K562 (cell line): Measurements from ENCODE around the gene CPB1. TPM values are rescaled to one million over a fixed set of nuclear protein-coding genes. Genes with fewer than 3 reads are reported as not detected.

Experiments
- ATAC-seq: fragments of 200-7000 bp; cut with Tn5 transposase; 3 replicates; pipeline ENCODE4 v1.9.1; 2020; ENCODE audit warnings: moderate library complexity
- BruUV-seq: library from RNA; stranded (reverse); fragments of 400-500 nt; replicated peaks from 2 replicates; lab custom pipeline; 2021; lab: Mats Ljungman, UMichigan
- CTCF ChIA-PET: fragments of 300-600 bp; formaldehyde crosslinking; extraction: SDS; loops from one replicate; lab custom pipeline; 2021; ENCODE audit warnings: low intra/inter-chr PET ratio; lab: Yijun Ruan, JAX
- POLR2A ChIA-PET: fragments of 300-600, 350-650 bp; sonication (Branson Sonifier 250); formaldehyde crosslinking; extraction: SDS; loops from one replicate; lab custom pipeline; 2021; ENCODE audit warnings: antibody characterized with exemption, inconsistent platforms; lab: Yijun Ruan, JAX
- DNase-seq, 4 experiments: peaks; one replicate each; pipeline versions ENCODE4 v3.0.0 to v3.0.0-alpha.2; 2011 to 2018; ENCODE audit warnings: low spot score in 3 of 4, mixed read lengths in 3 of 4; ENCODE audit errors: extremely low read depth in 1 of 4
- FAIRE-seq: peaks from 2 replicates; lab custom pipeline; 2011; peaks lifted over from hg19 to GRCh38; lab: Jason Lieb, UNC
- H2AFZ ChIP-seq: 2 replicates; pipeline ENCODE4 v1.6.0; 2011; ENCODE audit warnings: low read depth, low read length, control low read depth, inconsistent platforms
- H3K27ac ChIP-seq: fragments of 200-600 bp; 3 replicates; pipeline ENCODE4 v1.8.0; 2011; ENCODE audit warnings: low read depth, mild to moderate bottlenecking, control low read depth, inconsistent platforms, low read length, moderate library complexity, mixed read lengths; ENCODE audit errors: extremely low read depth
- H3K27me3 ChIP-seq, 2 experiments: fragments of 300-600 bp in 1 of 2; 2 replicates in 1 of 2; 3 replicates in 1 of 2; pipeline versions ENCODE4 v1.6.0 to v1.8.0; 2011; ENCODE audit warnings: inconsistent platforms in 2 of 2, low read length in 2 of 2, mild to moderate bottlenecking in 1 of 2, mixed read lengths in 1 of 2, moderate library complexity in 1 of 2; ENCODE audit not compliant: control insufficient read depth in 2 of 2, insufficient read depth in 2 of 2
- H3K36me3 ChIP-seq: fragments of 300-600 bp; 3 replicates; pipeline ENCODE4 v1.8.0; 2011; ENCODE audit warnings: mild to moderate bottlenecking, low read length, inconsistent platforms; ENCODE audit not compliant: control insufficient read depth, insufficient read depth
- H3K4me1 ChIP-seq, 2 experiments: fragments of 200-600 bp in 1 of 2; replicated peaks in 1 of 2; 2 replicates in 1 of 2; 3 replicates in 1 of 2; pipeline versions ENCODE4 v1.5.1 to v1.8.0; 2011; ENCODE audit warnings: inconsistent platforms in 2 of 2, low read length in 2 of 2, mild to moderate bottlenecking in 1 of 2, mixed read lengths in 1 of 2, moderate library complexity in 1 of 2; ENCODE audit not compliant: control insufficient read depth in 2 of 2, insufficient read depth in 2 of 2
- H3K4me2 ChIP-seq: 2 replicates; pipeline ENCODE4 v1.6.1; 2011; ENCODE audit warnings: low read length, control low read depth, inconsistent platforms, mixed read lengths; ENCODE audit not compliant: insufficient read depth
- H3K4me3 ChIP-seq: fragments of 200-600 bp; sonication (generic), shearing (Covaris generic); 2 replicates; pipeline ENCODE4 v1.5.1; 2016; ENCODE audit warnings: control low read depth, inconsistent platforms
- H3K79me2 ChIP-seq: fragments of 200-600 bp; 3 replicates; pipeline ENCODE4 v1.8.0; 2011; ENCODE audit warnings: low read length, inconsistent platforms; ENCODE audit not compliant: control insufficient read depth, insufficient read depth
- H3K9ac ChIP-seq, 2 experiments: 2 replicates each; pipeline versions ENCODE4 v1.6.0 to v1.6.1; 2011; ENCODE audit warnings: low read depth in 2 of 2, low read length in 2 of 2, control low read depth in 1 of 2, inconsistent platforms in 1 of 2, mild to moderate bottlenecking in 1 of 2, mixed read lengths in 1 of 2; ENCODE audit not compliant: insufficient read depth in 1 of 2
- H3K9me1 ChIP-seq: one replicate; pipeline ENCODE4 v1.6.0; 2011; ENCODE audit warnings: inconsistent platforms, mild to moderate bottlenecking, low read length, moderate library complexity; ENCODE audit not compliant: control insufficient read depth, insufficient read depth
- H3K9me3 ChIP-seq: replicated peaks from 2 replicates; pipeline ENCODE4 v1.5.1; 2011; ENCODE audit warnings: low read depth, low read length, inconsistent platforms; ENCODE audit not compliant: control insufficient read depth, insufficient read depth
- H4K20me1 ChIP-seq: replicated peaks from 2 replicates; pipeline ENCODE4 v1.6.1; 2011; ENCODE audit warnings: low read length, inconsistent platforms, mixed read lengths; ENCODE audit not compliant: control insufficient read depth, insufficient read depth
- BRF1 ChIP-seq: IDR thresholded peaks from 3 replicates; pipeline ENCODE4 v1.6.1; 2011; ENCODE audit warnings: borderline replicate concordance, mild to moderate bottlenecking; ENCODE audit not compliant: insufficient read length; ENCODE audit errors: extremely low read depth
- C11orf30 ChIP-seq: fragments of 450-650 bp; IDR thresholded peaks from 2 replicates; pipeline ENCODE4 v1.6.1; 2016; ENCODE audit warnings: low read depth, mild to moderate bottlenecking
- MAFF ChIP-seq: IDR thresholded peaks from 2 replicates; pipeline ENCODE4 v1.6.1; 2012; ENCODE audit warnings: low read length, improper control_type of control experiment
- MAFK ChIP-seq: IDR thresholded peaks from 2 replicates; pipeline ENCODE4 v1.6.1; 2011; ENCODE audit warnings: low read length, improper control_type of control experiment
- MCM3 ChIP-seq: fragments of 450-650 bp; IDR thresholded peaks from 2 replicates; pipeline ENCODE4 v1.6.1; 2016
- MECOM ChIP-seq: fragments of 250-450 bp; sonication (Bioruptor Pico); IDR thresholded peaks from 2 replicates; pipeline ENCODE4 v1.8.0; 2022; ENCODE audit warnings: inconsistent platforms
- MTA3 ChIP-seq: fragments of 450-650 bp; formaldehyde crosslinking; IDR thresholded peaks from 2 replicates; pipeline ENCODE4 v1.6.1; 2017; ENCODE audit warnings: mild to moderate bottlenecking, borderline replicate concordance
- NR2C2 ChIP-seq, 2 experiments: fragments of 200-800 bp in 1 of 2; sonication (Bioruptor generic) in 1 of 2; sonication (generic) in 1 of 2; formaldehyde crosslinking in 1 of 2; IDR thresholded peaks; 2 replicates each; pipeline versions ENCODE4 v1.6.1 to v1.8.0; 2016 to 2022; ENCODE audit warnings: mild to moderate bottlenecking in 1 of 2, missing compliant biosample characterization in 1 of 2, missing genetic modification characterization in 1 of 2, missing genetic modification reagents in 1 of 2
- PHB ChIP-seq: fragments of 250-450 bp; sonication (Bioruptor Pico); IDR thresholded peaks from 2 replicates; pipeline ENCODE4 v1.5.0; 2021
- SMARCC2 ChIP-seq: fragments of 450-650 bp; IDR thresholded peaks from 2 replicates; pipeline ENCODE4 v1.6.1; 2017; ENCODE audit warnings: antibody characterized with exemption, moderate library complexity, mild to moderate bottlenecking, low read depth
- ZNF175 ChIP-seq: fragments of 200-800 bp; sonication (Bioruptor generic); IDR thresholded peaks from 2 replicates; pipeline ENCODE4 v1.6.1; 2016; ENCODE audit warnings: low read depth, mild to moderate bottlenecking, missing genetic modification characterization, missing compliant biosample characterization
- ZNF316 ChIP-seq: fragments of 450-650 bp; IDR thresholded peaks from 2 replicates; pipeline ENCODE4 v1.6.1; 2016
- WGBS: fragments of 100-300 bp; shearing (Covaris generic); methylation state at CpG from one replicate; pipeline ENCODE4 v1.1.6; 2016; ENCODE audit warnings: low coverage, mixed read lengths; ENCODE audit not compliant: insufficient coverage; ENCODE audit errors: missing lambda C conversion rate; 5-methylcytosine and 5-hydroxymethylcytosine counted together
- in situ Hi-C: fragments of 300-500 bp; cut with MboI; formaldehyde crosslinking; loops from 4 replicates; pipeline ENCODE4 v1.15.0; 2018; ENCODE audit warnings: inconsistent platforms, mixed read lengths
- intact Hi-C: fragments of 100-400 bp; cut with micrococcal nuclease; formaldehyde crosslinking; loops from 2 replicates; pipeline ENCODE4 v1.14.2; 2022
- polyA plus RNA-seq, 8 experiments: library from polyadenylated mRNA; depleted of rRNA in 4 of 8; stranded (reverse) in 5 of 8; unstranded in 3 of 8; fragments of >200 nt; fragmentation: Nextera tagmentation in 2 of 8; fragmentation: Illumina TruSeq in 1 of 8; extraction: Ambion mirVana in 2 of 8; extraction: Trizol in 1 of 8; gene quantifications; 2 replicates each; pipeline versions ENCODE4 v1.2.1 to v1.2.3, GENCODE V29; 2011 to 2014; ENCODE audit warnings: inconsistent platforms in 1 of 8, missing spikeins in 1 of 8
- total RNA-seq, 7 experiments: library from RNA; depleted of rRNA in 6 of 7; stranded (reverse); fragments of >200 nt in 6 of 7; fragmentation: Illumina TruSeq in 2 of 7; extraction: Trizol in 2 of 7; gene quantifications; 2 replicates each; pipeline versions ENCODE4 v1.2.1 to v1.2.3, GENCODE V29; 2011 to 2021; ENCODE audit warnings: low replicate concordance in 1 of 7
- TF ChIP-seq, protein P1 (sequence below): fragments of 450-650 bp; IDR thresholded peaks from 2 replicates; pipeline ENCODE4 v1.7.0; 2016; ENCODE audit warnings: borderline replicate concordance
- TF ChIP-seq, protein P2 (sequence below): fragments of 250-450 bp; sonication (Bioruptor Pico); IDR thresholded peaks from 2 replicates; pipeline ENCODE4 v1.4.0; 2020; ENCODE audit warnings: mild to moderate bottlenecking
- TF ChIP-seq, protein P3 (sequence below): sonication (generic); formaldehyde crosslinking; IDR thresholded peaks from 2 replicates; pipeline ENCODE4 v1.8.0; 2023; ENCODE audit warnings: mild to moderate bottlenecking, missing genetic modification reagents

Gene CPB1
- total and polyA plus RNA-seq, 9 of the 15 experiments (the other 6 are each of a cell fraction or from before 2014, with no cell fraction given): 3.7 TPM; not detected in 8

DNA sequence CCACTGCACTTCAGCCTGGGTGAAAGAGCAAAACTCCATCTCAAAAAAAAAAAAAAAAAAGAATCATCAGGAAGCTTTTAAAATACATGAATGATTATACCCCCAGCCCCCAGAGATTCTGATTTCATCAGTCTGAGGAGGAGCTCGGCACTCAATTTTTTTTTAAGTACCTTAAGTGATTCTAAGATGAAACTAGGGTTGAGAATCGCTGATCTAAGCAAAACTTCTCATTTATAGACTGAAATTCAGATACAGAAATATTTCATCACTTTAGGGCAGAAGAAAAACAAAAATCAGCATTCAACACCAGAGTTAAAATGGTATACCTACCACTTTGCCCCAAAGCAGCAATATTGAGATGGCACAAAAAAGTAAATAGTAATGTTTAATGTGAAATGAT lies 62.2 kb downstream of the CPB1 start:
- no peak for DNase-seq
- intact Hi-C loops: no loop called here
- H3K27me3 ChIP-seq: no peaks in the 10 kb centered on the region
- FAIRE-seq: no peak
- H4K20me1 ChIP-seq: no peaks in the 10 kb centered on the region
- ChIA-PET POLR2A (no interaction called here), CTCF (no interaction called here)
- H3K4me3 ChIP-seq: no peak overlapping the region
- no peak overlapping the region for H3K4me2 ChIP-seq
- H3K9ac ChIP-seq: no peak overlapping the region
- 0% methylated on average over 2 of the region's 2 CpGs for WGBS
- no peaks in the 10 kb centered on the region for H3K79me2 ChIP-seq
- no peaks in the 10 kb centered on the region for H3K9me3 ChIP-seq
- H3K4me1 ChIP-seq: no peaks in the 10 kb centered on the region
- no peaks in the 10 kb centered on the region for H3K9me1 ChIP-seq
- in situ Hi-C loops: no loop called here
- H2AFZ ChIP-seq: no peak overlapping the region
- H3K27ac ChIP-seq: no peak overlapping the region
- no peak for ATAC-seq
- no peaks in the 10 kb centered on the region for H3K36me3 ChIP-seq
- BruUV-seq: no TSS peak
- TF ChIP-seq ZNF175 (CRISPR knock-in tag) (no peak), BRF1 (no peak), C11orf30 (peak; percentile 59), PHB (no peak), SMARCC2 (no peak), NR2C2 (CRISPR knock-in tag; IDR thresholded peaks at IDR 0.05) (no peak), NR2C2 (tag; IDR thresholded peaks at IDR 0.05) (no peak), MAFK (peak; percentile 71), MAFF (peak; percentile 72), MECOM (no peak), MTA3 (no peak), MCM3 (no peak), ZNF316 (peak; percentile 65)
- TF ChIP-seq, protein P1, sequence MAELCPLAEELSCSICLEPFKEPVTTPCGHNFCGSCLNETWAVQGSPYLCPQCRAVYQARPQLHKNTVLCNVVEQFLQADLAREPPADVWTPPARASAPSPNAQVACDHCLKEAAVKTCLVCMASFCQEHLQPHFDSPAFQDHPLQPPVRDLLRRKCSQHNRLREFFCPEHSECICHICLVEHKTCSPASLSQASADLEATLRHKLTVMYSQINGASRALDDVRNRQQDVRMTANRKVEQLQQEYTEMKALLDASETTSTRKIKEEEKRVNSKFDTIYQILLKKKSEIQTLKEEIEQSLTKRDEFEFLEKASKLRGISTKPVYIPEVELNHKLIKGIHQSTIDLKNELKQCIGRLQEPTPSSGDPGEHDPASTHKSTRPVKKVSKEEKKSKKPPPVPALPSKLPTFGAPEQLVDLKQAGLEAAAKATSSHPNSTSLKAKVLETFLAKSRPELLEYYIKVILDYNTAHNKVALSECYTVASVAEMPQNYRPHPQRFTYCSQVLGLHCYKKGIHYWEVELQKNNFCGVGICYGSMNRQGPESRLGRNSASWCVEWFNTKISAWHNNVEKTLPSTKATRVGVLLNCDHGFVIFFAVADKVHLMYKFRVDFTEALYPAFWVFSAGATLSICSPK: no peak
- TF ChIP-seq, protein P2, sequence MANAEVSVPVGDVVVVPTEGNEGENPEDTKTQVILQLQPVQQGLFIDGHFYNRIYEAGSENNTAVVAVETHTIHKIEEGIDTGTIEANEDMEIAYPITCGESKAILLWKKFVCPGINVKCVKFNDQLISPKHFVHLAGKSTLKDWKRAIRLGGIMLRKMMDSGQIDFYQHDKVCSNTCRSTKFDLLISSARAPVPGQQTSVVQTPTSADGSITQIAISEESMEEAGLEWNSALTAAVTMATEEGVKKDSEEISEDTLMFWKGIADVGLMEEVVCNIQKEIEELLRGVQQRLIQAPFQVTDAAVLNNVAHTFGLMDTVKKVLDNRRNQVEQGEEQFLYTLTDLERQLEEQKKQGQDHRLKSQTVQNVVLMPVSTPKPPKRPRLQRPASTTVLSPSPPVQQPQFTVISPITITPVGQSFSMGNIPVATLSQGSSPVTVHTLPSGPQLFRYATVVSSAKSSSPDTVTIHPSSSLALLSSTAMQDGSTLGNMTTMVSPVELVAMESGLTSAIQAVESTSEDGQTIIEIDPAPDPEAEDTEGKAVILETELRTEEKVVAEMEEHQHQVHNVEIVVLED (CRISPR knock-in tag): no peak
- TF ChIP-seq, protein P3, sequence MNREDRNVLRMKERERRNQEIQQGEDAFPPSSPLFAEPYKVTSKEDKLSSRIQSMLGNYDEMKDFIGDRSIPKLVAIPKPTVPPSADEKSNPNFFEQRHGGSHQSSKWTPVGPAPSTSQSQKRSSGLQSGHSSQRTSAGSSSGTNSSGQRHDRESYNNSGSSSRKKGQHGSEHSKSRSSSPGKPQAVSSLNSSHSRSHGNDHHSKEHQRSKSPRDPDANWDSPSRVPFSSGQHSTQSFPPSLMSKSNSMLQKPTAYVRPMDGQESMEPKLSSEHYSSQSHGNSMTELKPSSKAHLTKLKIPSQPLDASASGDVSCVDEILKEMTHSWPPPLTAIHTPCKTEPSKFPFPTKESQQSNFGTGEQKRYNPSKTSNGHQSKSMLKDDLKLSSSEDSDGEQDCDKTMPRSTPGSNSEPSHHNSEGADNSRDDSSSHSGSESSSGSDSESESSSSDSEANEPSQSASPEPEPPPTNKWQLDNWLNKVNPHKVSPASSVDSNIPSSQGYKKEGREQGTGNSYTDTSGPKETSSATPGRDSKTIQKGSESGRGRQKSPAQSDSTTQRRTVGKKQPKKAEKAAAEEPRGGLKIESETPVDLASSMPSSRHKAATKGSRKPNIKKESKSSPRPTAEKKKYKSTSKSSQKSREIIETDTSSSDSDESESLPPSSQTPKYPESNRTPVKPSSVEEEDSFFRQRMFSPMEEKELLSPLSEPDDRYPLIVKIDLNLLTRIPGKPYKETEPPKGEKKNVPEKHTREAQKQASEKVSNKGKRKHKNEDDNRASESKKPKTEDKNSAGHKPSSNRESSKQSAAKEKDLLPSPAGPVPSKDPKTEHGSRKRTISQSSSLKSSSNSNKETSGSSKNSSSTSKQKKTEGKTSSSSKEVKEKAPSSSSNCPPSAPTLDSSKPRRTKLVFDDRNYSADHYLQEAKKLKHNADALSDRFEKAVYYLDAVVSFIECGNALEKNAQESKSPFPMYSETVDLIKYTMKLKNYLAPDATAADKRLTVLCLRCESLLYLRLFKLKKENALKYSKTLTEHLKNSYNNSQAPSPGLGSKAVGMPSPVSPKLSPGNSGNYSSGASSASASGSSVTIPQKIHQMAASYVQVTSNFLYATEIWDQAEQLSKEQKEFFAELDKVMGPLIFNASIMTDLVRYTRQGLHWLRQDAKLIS: no peak
